GM18867 (cell line): Measurements from ENCODE around the gene RRP8.

ENCODE experiments used
- ATAC-seq: cut with Tn5 transposase; IDR thresholded peaks from one replicate; pipeline ENCODE4 v1.9.1; 2021; ENCODE audit warnings: mild to moderate bottlenecking, moderate library complexity; ENCODE audit not compliant: unreplicated experiment

Gene RRP8

GRCh38 chr11:6603287-6604080, at the start of gene RRP8, which contains the start of gene ILK:
Gene RRP8 (minus strand): TSS chr11:6603616. CDS start chr11:6603502, 114 bp downstream.
Gene ILK (plus strand): TSS chr11:6603774. CDS start chr11:6604272, 498 bp downstream.
- ATAC-seq, result peak; percentile 81

- no peak for ATAC-seq
These were observed 49.7 kb upstream of the RRP8 start for GRCh38 chr11:6653097-6653496.

- ATAC-seq, result no peak
These were observed 48.8 kb upstream of the RRP8 start for GRCh38 chr11:6652182-6652581.

GRCh38 chr11:6650980-6651379, 47.6 kb upstream of the RRP8 start:
- ATAC-seq, result no peak

GRCh38 chr11:6650104-6650503, 46.7 kb upstream of the RRP8 start:
- ATAC-seq, result no peak

GRCh38 chr11:6648501-6648900, 45.1 kb upstream of the RRP8 start:
- no peak for ATAC-seq

- no peak for ATAC-seq
These were observed 44.4 kb upstream of the RRP8 start for GRCh38 chr11:6647836-6648235.

GRCh38 chr11:6646918-6647679, 43.7 kb upstream of the RRP8 start:
- peak; percentile 80 for ATAC-seq

- no peak for ATAC-seq
These were observed 43.1 kb upstream of the RRP8 start for GRCh38 chr11:6646576-6646917.

- ATAC-seq, result no peak
These were observed 42.7 kb upstream of the RRP8 start for GRCh38 chr11:6646071-6646470.

GRCh38 chr11:6642957-6643356, 39.5 kb upstream of the RRP8 start:
- ATAC-seq, result no peak

GRCh38 chr11:6640985-6641701, 37.7 kb upstream of the RRP8 start:
- ATAC-seq, result no peak

GRCh38 chr11:6640036-6640984, 36.9 kb upstream of the RRP8 start:
- ATAC-seq, result no peak

GRCh38 chr11:6638429-6638828, 35.0 kb upstream of the RRP8 start:
- no peak for ATAC-seq

- no peak for ATAC-seq
These were observed 34.5 kb upstream of the RRP8 start for GRCh38 chr11:6637871-6638270.

GRCh38 chr11:6636480-6636879, 33.1 kb upstream of the RRP8 start:
- no peak for ATAC-seq

GRCh38 chr11:6635082-6635932, 31.9 kb upstream of the RRP8 start:
- ATAC-seq, result no peak

GRCh38 chr11:6634534-6634933, 31.1 kb upstream of the RRP8 start:
- ATAC-seq, result no peak
